ENCODE results near the gene MROH2A.

Gene MROH2A

DNA sequence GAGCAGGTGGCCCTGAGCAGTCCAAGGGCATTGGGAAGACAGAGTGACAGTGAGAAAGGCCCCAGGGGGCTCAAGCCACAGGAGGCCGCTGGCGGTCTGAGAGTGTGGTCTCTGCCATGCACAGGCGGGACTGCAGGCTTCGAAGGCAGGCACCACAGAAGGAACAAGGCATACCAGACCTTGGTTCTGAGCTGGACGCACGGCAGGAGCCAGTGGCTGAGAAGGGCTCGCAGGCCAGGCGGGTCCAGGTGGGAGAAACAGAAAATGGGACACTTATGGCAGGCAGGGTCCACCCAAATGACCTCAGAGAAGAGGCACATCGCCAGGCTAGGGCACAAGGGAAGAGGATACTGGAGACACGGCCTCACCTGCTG is 61.3 kb downstream of the MROH2A start:
- DNase-seq: no peak

DNA sequence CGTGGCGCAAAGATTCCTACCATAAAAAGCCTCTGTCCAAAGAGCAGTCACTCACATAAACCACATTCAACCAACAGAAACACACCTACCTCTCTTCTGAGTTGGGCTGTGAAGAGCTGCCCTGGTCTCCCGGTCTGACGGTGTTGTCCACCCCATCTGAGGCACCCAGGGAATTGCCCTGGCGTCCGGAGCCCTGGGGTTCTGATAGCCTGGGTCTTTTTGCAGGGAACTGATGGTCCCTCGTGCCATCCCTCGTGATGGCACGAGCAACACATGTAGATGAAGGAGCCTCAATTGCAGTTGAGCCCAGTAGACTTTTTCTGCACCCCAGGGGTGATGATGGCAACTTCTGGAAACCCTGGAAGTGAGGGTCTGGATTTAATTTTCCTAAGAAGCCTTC is 62.4 kb downstream of the MROH2A start:
- no peak for DNase-seq

DNA sequence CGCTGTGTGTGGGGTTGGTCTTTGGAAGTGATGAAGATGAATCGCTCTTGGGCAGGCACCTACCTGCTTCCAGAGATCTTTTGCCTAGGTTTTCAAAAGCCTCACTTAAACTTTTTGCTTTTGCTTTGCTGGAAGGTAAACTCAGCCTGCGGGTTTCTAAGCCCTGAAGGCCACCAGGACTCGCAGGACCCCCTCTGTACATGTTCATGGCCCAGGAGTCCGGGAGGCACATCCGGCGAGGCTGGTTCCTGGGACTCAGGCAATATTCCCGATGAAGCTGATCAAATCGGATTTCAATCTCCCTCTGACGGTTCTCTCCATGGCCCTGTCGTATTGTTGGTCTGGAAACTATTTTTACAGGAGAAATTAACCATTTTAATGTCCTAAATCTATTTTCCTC is 63.1 kb downstream of the MROH2A start:
- no peak for DNase-seq

DNA sequence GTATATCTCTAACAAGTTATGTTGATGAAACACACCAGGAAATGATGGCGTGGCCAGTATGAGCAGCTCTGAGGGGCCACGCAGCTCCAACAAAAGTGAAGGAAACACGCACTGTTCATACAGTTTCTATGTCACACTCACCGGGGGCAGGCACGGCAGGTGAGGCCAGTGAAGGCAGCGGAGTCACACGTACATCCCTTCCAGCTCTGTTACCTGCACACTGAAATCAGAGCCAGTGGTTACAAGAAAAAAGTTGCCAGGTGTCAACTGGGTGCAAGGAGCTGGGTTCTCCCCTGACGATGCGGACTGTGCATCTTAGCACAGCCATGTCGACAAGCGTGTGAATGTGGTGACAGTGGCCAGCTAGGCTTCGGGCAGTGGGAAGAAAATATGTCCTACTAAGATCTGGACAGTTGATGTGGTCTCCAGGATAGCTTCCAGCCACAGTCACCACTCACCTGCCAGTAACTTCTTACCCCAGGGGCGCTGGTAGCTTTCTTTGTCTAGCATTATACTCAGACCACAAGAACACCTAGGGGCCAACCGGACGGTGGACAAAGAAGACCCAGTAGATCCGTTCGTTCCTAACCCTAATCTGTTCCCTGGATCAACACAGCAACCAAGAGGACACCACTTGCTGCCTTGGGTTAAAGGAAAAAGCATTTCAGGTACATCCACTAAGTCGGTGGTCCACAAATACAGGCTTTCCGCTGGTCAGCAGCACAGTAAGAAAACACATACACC is 66.1 kb downstream of the MROH2A start:
- no peak for DNase-seq

DNA sequence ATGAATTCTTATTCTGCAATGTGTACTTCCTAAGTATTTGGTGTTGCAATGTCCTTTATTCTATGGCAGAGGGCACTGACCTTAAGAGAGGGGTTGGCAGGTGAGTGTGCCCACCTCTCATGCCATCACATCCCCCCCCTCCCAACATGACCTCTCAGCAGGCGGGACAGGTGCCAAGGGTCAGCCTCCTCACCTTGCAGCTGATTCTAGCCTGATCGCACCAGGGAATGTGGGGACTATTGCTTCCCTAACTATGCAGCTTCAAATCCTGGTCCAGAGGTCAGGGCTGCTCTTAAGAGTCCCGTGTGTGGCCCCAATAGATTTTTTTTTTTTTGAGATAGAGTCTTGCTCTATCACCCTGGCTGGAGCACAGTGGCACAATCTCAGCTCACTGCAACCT is 66.7 kb downstream of the MROH2A start:
- no peak for DNase-seq

DNA sequence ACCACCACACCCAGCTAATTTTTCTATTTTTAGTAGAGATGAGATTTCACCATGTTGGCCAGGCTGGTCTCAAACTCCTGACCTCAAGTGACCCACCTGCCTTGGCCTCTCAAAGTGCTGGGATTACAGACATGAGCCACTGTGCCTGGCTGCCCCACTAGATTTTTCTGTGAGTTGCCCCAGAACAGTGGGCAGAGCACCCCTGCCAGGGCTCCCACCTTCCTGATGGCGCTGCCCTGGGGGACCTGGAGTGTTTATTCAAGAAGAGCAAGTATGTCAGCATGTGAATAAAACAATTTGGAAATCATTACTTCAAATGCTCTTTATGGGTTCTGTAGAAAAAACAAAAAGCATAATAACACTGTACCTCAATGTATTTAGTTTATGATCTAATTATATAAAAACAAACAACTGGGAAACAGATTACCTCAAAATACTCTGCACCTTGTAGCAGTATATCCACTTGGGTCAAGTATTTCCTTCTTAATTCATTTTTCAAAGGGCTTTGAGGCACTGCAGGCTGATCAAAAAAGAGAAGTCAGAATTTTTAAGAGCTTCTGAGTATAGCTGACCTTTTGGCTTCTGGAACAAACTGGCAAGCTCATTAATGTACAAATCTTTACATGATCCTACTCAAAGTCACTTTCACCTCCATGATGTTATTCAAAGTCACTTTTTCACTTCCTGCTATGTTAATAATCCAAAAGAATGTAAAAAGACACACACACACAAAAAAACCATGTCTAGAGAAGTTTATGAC is 67.4 kb downstream of the MROH2A start:
- DNase-seq: no peak

DNA sequence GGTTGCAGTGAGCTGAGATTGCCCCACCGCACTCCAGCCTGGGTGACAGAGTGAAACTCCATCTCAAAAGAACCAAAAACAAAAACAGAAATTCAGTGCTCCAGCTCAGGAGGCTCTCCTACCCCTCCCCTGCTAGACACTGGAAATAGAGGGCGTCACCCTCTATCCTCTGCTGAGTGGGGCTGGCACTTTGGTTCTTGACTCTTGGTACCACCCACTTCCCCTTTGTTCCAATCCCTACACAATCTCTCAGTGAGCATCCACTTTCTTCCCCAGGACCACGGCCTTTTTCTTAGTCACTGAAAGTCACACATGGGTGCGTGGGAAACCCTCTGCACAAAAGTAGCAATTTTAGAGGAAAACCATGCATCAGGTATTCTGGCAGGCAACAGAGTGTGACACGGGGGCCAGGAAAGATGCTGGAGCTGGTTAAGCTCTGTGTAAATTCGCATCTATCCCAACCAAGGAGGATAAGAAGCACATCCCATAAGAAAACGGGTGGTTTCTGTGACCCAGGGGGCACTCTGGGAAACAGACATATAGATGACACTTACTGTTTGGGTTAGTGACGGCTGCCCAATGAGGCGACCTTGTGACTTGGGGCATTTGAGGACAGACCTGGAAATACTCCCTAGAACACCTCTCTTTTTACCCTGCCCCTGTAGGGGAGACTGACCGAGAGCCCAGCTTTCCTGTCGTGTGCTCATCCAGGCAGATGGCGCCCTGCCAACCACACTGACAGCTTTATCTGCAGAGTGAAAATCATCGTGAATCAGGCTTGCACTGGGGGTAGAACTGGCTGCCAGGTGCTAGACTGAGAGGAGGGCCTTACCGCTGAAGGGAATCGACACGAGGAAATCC is 68.5 kb downstream of the MROH2A start:
- no peak for DNase-seq

DNA sequence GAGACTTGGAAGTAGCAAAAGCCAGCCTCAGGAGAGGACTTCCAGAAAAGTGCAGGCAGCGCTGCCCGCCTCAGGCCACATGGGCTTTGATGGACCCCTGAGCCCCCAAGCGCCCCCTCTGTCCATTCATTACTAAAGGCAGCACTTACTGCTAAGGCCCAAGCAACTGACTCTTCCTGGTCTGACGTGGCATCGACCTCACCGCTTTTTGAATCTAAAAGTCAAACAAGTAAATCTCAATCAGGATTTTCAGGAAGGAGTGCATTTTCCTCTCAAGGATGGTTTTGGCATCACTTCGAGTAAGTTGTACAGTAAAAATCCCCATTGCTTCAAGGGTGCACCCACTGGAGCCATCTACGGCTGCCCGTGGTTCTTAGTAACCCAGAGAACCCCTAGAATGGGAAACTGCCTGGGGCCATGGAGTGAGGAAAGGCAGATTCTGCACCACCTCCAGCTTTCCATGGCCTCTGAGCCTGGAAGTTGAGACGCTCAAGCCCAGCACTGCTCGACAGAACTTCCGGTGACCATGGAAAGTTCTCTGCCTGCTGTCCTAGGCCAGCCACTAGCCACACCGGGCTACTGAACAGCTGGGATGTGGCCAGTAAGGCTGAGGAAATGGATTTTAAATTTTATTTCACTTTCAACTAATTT is 69.2 kb downstream of the MROH2A start:
- no peak for DNase-seq

DNA sequence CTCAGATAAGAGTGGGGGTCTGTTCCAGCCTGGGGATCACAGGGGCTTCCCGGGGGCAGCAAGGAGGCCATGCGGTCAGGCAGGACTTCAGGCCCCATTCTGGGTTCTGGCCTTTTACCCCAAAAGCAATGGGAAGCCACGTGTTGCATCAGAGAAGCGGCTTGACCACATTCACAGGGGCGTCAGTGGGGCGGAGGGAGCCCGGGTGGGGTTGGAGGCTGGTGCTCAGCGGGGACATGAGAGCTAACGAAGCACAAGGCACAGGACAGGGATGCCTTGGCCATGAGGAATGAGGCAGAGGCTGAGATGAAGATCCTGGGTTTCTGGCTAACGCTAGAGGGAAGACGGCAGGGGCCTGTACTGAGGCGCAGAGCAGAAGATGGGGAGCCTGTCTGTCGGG is 70.1 kb downstream of the MROH2A start:
- no peak for DNase-seq

DNA sequence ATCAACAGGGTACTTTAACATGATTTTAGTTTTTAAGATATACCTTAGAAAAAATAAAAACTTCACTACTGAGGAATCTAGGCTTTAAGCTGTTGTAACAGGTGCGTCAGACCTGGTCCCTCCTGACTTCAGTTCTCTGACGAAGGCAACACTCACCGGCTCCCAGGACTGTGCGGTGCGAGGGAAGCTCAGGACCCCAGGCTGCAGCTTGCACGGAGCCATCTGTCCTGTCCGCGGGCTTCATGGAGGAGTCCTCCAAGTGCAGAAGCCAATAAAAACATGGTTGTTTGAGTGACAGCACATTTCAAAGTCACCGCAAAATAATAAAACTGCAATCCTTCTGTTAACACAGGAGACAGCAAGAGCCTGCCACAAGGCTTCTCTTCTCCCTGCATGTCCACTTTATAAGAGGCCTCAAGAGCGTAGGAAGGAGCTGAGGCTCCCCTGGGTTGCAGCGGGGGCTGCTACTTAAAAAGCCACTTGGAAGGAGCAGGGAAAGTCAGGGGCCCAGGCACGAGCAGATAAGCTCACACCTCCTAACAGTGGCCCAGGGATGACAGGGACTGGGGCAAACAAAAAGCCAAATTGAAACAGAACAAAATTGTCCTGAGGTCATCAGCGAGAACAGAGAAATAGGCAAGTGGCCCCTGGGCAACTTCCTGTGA is 71.6 kb downstream of the MROH2A start:
- DNase-seq: no peak

DNA sequence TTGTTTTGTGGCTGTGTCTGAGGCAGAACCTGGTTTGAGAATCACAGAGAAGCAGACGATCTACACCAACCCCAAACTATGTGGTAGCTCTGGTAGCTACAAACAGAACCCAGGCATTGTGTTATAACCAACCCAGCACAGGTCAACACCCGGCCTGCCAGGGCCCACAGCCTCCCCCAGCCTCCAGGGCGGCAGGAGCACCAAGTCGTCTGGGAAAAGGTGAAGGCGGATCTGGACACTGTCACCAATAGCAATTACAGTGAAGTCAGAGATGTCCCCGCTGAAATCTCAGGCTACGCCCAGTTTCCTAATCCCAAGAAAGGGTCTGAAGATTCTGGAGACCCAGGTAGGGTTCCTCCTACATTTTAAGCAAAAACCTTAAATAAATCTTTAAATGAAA is 72.6 kb downstream of the MROH2A start:
- no peak for DNase-seq

DNA sequence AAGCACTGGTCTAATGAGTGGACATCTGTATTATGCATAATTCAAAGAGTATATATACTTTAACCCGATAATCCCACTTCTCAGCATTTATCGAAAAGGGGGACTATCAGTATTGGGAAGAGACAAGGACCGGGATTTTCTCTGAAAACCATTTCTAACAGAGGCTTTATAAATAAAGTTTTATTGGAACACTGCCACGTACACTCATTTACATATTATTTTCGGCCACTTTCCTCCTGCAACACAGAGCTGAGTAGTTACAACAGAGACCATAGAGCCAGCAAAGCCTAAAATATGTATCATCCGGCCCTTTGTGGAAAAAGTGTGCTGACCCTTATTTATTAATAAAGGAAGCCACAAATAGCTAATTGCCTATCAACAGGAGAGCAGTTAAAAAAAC is 73.0 kb downstream of the MROH2A start:
- DNase-seq: no peak

DNA sequence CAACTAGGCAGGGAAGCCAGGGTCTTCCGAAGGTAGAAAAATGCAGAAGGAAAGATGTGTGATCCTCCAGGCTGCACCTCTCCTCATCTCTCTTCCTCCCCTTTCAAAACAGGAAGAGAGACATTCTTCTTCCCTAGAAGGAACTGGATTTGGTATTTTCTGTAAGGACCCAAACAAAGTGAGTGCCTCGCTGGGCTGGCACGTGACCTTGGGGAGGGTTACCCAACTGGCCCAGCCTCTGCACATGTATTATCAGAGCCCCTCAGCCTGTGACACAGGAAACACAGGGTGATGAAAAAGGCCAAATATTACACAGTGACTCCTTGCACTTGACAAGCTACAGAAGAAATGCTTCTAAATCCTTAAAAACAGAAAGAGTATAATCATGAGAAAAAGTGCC is 73.9 kb downstream of the MROH2A start:
- DNase-seq: no peak

DNA sequence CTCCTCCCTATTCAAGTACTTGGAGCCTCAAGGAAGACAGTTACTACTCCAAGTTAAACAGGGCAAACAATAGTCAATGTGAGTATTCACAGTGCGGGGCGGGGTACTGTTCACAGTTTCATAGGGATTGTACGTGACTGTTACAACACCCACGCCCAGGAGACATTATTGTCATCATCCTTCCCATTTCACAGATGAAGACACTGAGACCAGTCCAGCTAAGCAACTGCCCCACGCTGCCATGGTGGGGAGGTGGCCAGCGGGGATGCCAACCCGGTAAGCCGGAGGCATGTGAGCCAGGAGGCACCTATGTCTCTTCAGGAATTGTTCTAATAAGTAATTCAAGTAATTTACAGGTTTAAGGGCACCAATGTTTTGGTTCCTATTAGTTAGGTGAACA is 75.2 kb downstream of the MROH2A start:
- no peak for DNase-seq

DNA sequence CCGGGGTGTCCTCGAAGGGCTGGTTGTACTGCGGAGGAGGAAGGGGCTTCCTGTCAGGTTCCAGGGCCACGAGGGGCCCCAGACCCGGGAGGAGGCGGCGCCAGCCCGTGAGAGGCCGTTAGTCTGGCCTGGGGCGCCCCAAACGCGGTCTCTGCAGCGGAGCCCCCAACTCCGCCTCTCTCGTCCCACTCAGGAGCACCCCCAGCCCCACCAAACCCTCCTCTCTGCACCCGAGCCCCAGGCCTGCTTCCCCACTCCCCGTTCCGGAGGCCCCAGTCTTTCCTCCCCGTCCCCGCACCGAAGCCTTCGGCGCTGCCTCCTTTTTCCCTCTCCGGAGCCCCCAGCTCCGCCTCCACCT is 75.7 kb downstream of the MROH2A start:
- no peak for DNase-seq

DNA sequence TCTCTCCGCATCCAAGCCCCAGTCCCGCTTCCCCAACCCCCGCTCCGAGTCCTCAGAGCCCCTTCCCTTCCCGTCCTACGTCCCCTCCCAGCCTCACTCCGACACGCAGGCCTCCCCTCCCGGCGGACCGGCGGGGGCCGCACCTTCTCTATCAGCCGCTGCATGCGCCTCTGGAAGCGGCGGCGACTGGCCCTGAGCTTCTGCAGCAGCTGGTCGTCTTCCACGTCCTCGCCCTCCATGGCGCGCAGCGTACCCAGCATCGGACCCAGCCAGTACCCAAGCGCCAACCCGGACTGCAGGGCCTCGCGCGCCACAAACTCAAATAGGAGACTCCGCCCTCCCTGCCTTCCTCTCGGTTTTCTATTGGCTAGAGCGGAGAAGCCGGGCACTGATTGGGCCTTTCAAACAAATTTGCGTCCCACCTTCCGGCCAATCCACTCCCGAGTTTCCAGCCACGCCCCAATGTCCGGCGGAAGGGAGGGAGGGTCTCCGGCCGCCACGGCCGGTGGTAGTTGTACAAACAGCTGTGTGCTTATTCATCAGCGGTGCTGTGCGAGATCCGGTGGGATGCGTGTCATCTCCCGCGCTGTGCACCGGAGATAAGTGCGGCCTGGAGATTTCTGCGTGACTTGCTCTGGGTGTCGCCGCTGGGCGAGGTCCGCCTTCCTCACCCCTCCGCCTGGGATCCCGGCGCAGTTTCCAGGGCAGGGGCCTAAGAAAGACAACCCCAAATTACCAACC is 76.3 kb downstream of the MROH2A start, which contains the start of gene HJURP:
Gene HJURP, minus strand, starts transcription at position 295 of the 741 bp plus-strand sequence. Its CDS starts 35 bp downstream, at position 260.
- peak; percentile 50 to 70 for DNase-seq

DNA sequence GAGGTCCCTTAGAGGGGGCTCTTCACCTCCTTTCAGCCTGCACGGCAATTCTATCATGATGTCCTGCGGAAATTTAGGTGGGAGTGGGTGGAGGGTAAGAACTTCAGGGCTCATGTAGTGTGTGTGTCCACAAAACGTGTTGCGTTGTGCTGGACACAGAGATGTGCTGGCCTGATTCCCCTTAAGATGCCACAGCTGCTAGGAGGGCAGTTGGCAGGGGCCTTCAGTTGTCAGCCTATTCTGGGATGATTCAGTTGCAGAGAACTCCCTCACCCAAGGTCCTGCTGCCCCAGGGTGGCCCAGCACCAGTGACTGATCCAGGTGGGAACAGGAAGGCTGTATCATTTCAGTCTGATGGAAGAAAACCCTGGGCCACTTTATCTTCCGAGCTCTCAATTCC is 77.2 kb downstream of the MROH2A start:
- DNase-seq: no peak

DNA sequence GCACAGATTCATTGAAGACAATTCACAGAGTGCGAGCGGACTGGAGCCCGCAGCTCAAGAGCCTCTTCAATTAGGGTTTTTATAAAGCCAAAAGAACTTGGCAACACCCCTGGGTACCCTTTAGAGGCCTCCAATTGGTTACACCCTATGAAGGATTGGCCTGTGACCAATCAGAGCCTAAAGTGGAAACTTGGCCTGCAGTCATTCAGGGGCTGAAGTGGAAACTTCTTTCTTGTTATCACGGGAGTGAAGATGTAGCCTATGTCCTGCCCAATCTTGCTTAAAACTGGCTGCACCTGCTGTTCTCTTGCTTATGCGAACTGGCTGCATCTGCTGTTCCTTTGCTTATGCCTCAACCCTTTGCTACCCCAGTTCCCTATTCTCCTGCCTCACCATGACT is 78.1 kb downstream of the MROH2A start:
- DNase-seq: no peak

DNA sequence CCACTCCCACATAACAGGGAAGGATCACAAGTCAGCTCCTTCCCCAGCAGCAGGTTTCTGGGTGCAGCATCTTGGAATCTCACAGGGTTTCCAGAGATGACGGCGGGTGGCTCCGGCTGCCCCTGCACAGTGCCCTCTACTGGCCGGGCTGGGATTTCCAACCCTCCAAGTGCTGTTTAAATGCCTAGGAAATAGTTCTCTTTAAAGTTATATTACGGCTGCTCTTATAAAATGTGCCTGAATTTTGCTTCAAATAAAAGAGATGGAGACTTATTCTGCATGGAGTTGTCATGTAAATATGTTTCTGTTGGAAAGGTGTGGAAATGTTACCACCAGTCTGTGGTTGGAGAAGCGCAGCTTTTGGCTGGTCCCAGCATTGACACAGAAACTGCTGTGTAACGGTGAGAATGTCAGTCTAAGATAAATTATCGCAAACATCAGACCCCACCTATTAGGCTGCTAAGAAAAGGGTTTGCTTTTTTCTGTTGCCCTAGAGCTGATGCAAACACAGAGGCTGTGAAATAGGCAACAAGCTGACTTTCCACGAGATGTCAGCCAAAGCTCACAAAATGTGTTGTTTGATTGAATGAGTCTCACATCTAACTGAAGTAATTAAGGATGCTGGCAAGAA is 79.5 kb downstream of the MROH2A start:
- DNase-seq: no peak

DNA sequence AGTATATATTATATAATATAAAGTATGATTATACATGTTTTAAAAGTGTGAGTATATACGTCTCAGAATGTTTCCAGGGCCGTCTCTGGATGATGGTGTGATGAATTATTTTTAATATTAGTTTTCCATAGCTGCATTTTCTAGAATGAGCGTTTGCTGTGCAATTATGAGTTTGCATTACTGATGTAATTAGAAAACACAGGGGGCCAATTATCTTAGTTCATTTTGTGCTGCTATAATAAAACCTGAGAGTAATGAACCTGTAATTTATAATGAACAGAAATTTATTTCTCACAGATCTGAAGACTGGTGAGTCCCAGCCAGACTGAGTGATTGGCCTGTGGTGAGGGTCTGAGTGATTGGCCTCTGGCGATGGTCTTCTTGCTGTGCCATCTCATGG is 80.2 kb downstream of the MROH2A start:
- no peak for DNase-seq

DNA sequence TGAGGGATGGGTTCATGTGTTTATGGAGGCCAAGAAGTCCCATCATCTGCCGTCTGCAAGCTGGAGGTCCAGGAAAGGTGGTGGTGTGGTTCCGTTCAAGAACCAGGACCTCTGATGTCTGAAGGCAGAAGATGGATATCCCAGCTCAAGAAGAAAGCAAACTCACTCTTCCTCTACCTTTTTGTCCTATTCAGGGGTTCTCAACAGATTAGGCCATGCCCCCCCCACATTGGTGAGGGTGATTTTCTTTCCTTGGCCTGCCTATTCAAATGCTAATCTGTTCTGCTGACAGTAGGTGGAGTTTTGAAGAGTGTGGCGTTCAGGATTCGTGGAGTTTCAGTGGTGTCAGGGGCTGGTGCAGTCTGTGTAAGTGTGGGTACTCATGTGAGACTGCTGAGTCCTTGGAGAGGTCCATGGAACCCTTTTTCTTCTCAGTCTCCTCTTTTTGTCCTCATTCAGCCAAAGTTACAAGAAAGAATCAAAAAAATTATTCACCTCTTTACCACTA is 84.2 kb downstream of the MROH2A start:
- no peak for DNase-seq

Data from cerebellar nuclear complex (tissue), 1 donor.